ENCODE data around the gene TMCO1.
"Not testable (repeated sequence)": the region's sequence is repeated elsewhere in the genome, so short reads cannot be mapped to it uniquely, and the experiment has no call there.

The TMCO1 gene

GRCh38 chr1:165744913-165745312, 23.8 kb downstream of the TMCO1 start:
- not testable (repeated sequence) for DNase-seq (ENCODE audit: low spot score)

- DNase-seq (ENCODE audit: low spot score): no peak
These were observed 26.5 kb downstream of the TMCO1 start for GRCh38 chr1:165742194-165742593.

GRCh38 chr1:165738794-165739193, 29.9 kb downstream of the TMCO1 start:
- peak; percentile 49 for DNase-seq (ENCODE audit: low spot score)

- DNase-seq (ENCODE audit: low spot score): no peak
These were observed 31.5 kb downstream of the TMCO1 start for GRCh38 chr1:165737196-165737595.

GRCh38 chr1:165734906-165735305, 33.8 kb downstream of the TMCO1 start:
- no peak for DNase-seq (ENCODE audit: low spot score)

- no peak for DNase-seq (ENCODE audit: low spot score)
These were observed 41.8 kb downstream of the TMCO1 start for GRCh38 chr1:165726841-165727240.

GRCh38 chr1:165726169-165726568, 42.5 kb downstream of the TMCO1 start:
- DNase-seq (ENCODE audit: low spot score): no peak

GRCh38 chr1:165717918-165718515, 50.7 kb downstream of the TMCO1 start:
- peak; percentile 52 for DNase-seq (ENCODE audit: low spot score)

- DNase-seq (ENCODE audit: low spot score): not testable (repeated sequence)
These were observed 52.2 kb downstream of the TMCO1 start for GRCh38 chr1:165716265-165717051.

GRCh38 chr1:165712764-165713163, 55.9 kb downstream of the TMCO1 start:
- DNase-seq (ENCODE audit: low spot score): no peak

GRCh38 chr1:165707984-165708706, 60.5 kb downstream of the TMCO1 start:
- no peak for DNase-seq (ENCODE audit: low spot score)

- no peak for DNase-seq (ENCODE audit: low spot score)
These were observed 65.0 kb downstream of the TMCO1 start for GRCh38 chr1:165703648-165704047.

GRCh38 chr1:165701922-165702321, 66.7 kb downstream of the TMCO1 start:
- DNase-seq (ENCODE audit: low spot score): not testable (repeated sequence)

GRCh38 chr1:165699577-165699976, 69.1 kb downstream of the TMCO1 start:
- no peak for DNase-seq (ENCODE audit: low spot score)

- no peak for DNase-seq (ENCODE audit: low spot score)
These were observed 70.0 kb downstream of the TMCO1 start for GRCh38 chr1:165698761-165699052.

GRCh38 chr1:165697881-165698760, 70.5 kb downstream of the TMCO1 start, which contains the start of gene ALDH9A1:
TSS of gene ALDH9A1 (minus strand) at chr1:165698562. CDS start at chr1:165698558, 4 bp downstream.
- DNase-seq (ENCODE audit: low spot score): peak; percentile 81

- DNase-seq (ENCODE audit: low spot score): no peak
These were observed 71.2 kb downstream of the TMCO1 start for GRCh38 chr1:165697491-165697880.

GRCh38 chr1:165696625-165697100, 72.0 kb downstream of the TMCO1 start:
- DNase-seq (ENCODE audit: low spot score): no peak

- no peak for DNase-seq (ENCODE audit: low spot score)
These were observed 73.6 kb downstream of the TMCO1 start for GRCh38 chr1:165695031-165695430.

- DNase-seq (ENCODE audit: low spot score): no peak
These were observed 80.6 kb downstream of the TMCO1 start for GRCh38 chr1:165688046-165688445.

GRCh38 chr1:165686971-165687433, 81.7 kb downstream of the TMCO1 start:
- DNase-seq (ENCODE audit: low spot score): no peak

All from germinal center (tissue), 1 donor.